Astrocyte (in vitro differentiated cells and primary cell): Measurements from ENCODE around the gene ANKRD9.

Experiments used
- CTCF ChIP-seq: IDR thresholded peaks from 2 replicates; pipeline ENCODE4 v1.5.1; 2011; ENCODE audit warnings: low read depth, mild to moderate bottlenecking, inconsistent platforms, low read length, moderate library complexity; ENCODE audit not compliant: insufficient read depth
- EZH2 ChIP-seq: IDR thresholded peaks from 2 replicates; pipeline ENCODE4 v1.6.1; 2012; ENCODE audit warnings: mild to moderate bottlenecking, low read length, inconsistent platforms; ENCODE audit not compliant: insufficient read depth

GRCh38 chr14:102479107-102479506 is 30.5 kb downstream of the ANKRD9 start:
- TF ChIP-seq CTCF: no peak
- TF ChIP-seq EZH2: no peak
